Mesodermal cell (in vitro differentiated cells): Measurements from ENCODE around the gene DAPP1.
"Not testable (repeated sequence)": the region's sequence is repeated elsewhere in the genome, so short reads cannot be mapped to it uniquely, and the experiment has no call there.

Source experiments
- H3K27ac ChIP-seq: 2 replicates; pipeline ENCODE4 v1.7.0; 2013; ENCODE audit warnings: mild to moderate bottlenecking, low read depth, low read length, moderate library complexity; ENCODE audit not compliant: severe bottlenecking
- H3K36me3 ChIP-seq: 2 replicates; pipeline ENCODE4 v1.7.1; 2013; ENCODE audit warnings: mild to moderate bottlenecking, low read length, moderate library complexity; ENCODE audit not compliant: control insufficient read depth, insufficient read depth
- H3K4me1 ChIP-seq: one replicate; pipeline ENCODE4 v1.7.1; 2013; ENCODE audit warnings: mild to moderate bottlenecking, low read length; ENCODE audit not compliant: insufficient read depth, control insufficient read depth, poor library complexity, severe bottlenecking
- H3K4me3 ChIP-seq: 2 replicates; pipeline ENCODE4 v1.7.0; 2013; ENCODE audit warnings: low read length, control low read depth, mild to moderate bottlenecking; ENCODE audit not compliant: insufficient read depth, poor library complexity, severe bottlenecking; ENCODE audit errors: extremely low read depth
- H3K9me3 ChIP-seq: 2 replicates; pipeline ENCODE4 v1.7.1; 2013; ENCODE audit warnings: mild to moderate bottlenecking, low read length, moderate library complexity; ENCODE audit not compliant: control insufficient read depth
- WGBS, 2 experiments: methylation state at CpG; one replicate each; pipeline ENCODE4 v1.1.5; 2013; ENCODE audit warnings: missing lambda C conversion rate in 2 of 2; ENCODE audit not compliant: insufficient coverage in 2 of 2; 5-methylcytosine and 5-hydroxymethylcytosine counted together

DAPP1 gene

GRCh38 chr4:99824070-99824599, 7.5 kb downstream of the DAPP1 start:
- Histone ChIP-seq H3K27ac (no peak overlapping the region), H3K9me3 (no peaks in the 10 kb centered on the region), H3K36me3 (no peaks in the 10 kb centered on the region), H3K4me1 (no peaks in the 10 kb centered on the region), H3K4me3 (no peak overlapping the region)
- no CpG with 5 or more reads among the region's 3 CpGs for WGBS, 2 experiments

- 64 to 83% methylated on average over 3 of the region's 3 CpGs for WGBS, 2 experiments
- H3K4me3 ChIP-seq: no peak overlapping the region
- no peak overlapping the region for H3K27ac ChIP-seq
- no peaks in the 10 kb centered on the region for H3K36me3 ChIP-seq
- no peaks in the 10 kb centered on the region for H3K4me1 ChIP-seq
- no peaks in the 10 kb centered on the region for H3K9me3 ChIP-seq
Observed at GRCh38 chr4:99825272-99825671, 8.6 kb downstream of the DAPP1 start.

GRCh38 chr4:99826016-99826415, 9.4 kb downstream of the DAPP1 start:
- no peaks in the 10 kb centered on the region for H3K9me3 ChIP-seq
- 88 to 100% methylated on average over 1 of the region's 1 CpG for WGBS, 2 experiments
- H3K27ac ChIP-seq: no peak overlapping the region
- no peaks in the 10 kb centered on the region for H3K36me3 ChIP-seq
- no peak overlapping the region for H3K4me3 ChIP-seq
- no peaks in the 10 kb centered on the region for H3K4me1 ChIP-seq

GRCh38 chr4:99827454-99827853, 10.8 kb downstream of the DAPP1 start:
- no peaks in the 10 kb centered on the region for H3K36me3 ChIP-seq
- H3K27ac ChIP-seq: no peak overlapping the region
- WGBS, 2 experiments: 81 to 100% methylated on average over 2 of the region's 6 CpGs

GRCh38 chr4:99827857-99828256, 11.2 kb downstream of the DAPP1 start:
- Histone ChIP-seq H3K36me3 (no peaks in the 10 kb centered on the region), H3K9me3 (no peaks in the 10 kb centered on the region), H3K4me3 (no peak overlapping the region), H3K27ac (no peak overlapping the region), H3K4me1 (peaks cover 3% of the 10 kb centered on the region)
- no CpG with 5 or more reads among the region's 1 CpG for WGBS, 2 experiments

More at GRCh38 chr4:99827454-99827853, 10.8 kb downstream of the DAPP1 start:
- H3K9me3 ChIP-seq: no peaks in the 10 kb centered on the region
- no peak overlapping the region for H3K4me3 ChIP-seq
- peaks cover 2% of the 10 kb centered on the region for H3K4me1 ChIP-seq

- Histone ChIP-seq H3K9me3 (no peaks in the 10 kb centered on the region), H3K4me3 (no peak overlapping the region), H3K4me1 (peaks cover 3% of the 10 kb centered on the region), H3K27ac (no peak overlapping the region), H3K36me3 (no peaks in the 10 kb centered on the region)
- no CpG with 5 or more reads among the region's 1 CpG for WGBS, 2 experiments
Observed at GRCh38 chr4:99828477-99828876, 11.8 kb downstream of the DAPP1 start.

- not testable (repeated sequence) for H3K4me3 ChIP-seq, H3K36me3 ChIP-seq, H3K4me1 ChIP-seq, H3K27ac ChIP-seq, H3K9me3 ChIP-seq
- 96% methylated on average over 3 to 5 of the region's 5 CpGs for WGBS, 2 experiments
Observed at GRCh38 chr4:99830051-99830450, 13.4 kb downstream of the DAPP1 start.

GRCh38 chr4:99832321-99832720, 15.7 kb downstream of the DAPP1 start:
- H3K4me1 ChIP-seq: peaks cover 3% of the 10 kb centered on the region
- H3K27ac ChIP-seq: no peak overlapping the region
- H3K4me3 ChIP-seq: no peak overlapping the region
- H3K36me3 ChIP-seq: no peaks in the 10 kb centered on the region
- no peaks in the 10 kb centered on the region for H3K9me3 ChIP-seq

- Histone ChIP-seq H3K27ac (no peak overlapping the region), H3K4me1 (peaks cover 3% of the 10 kb centered on the region), H3K4me3 (no peak overlapping the region), H3K36me3 (no peaks in the 10 kb centered on the region), H3K9me3 (no peaks in the 10 kb centered on the region)
- no CpG with 5 or more reads among the region's 3 CpGs for WGBS, 2 experiments
Observed at GRCh38 chr4:99832758-99833157, 16.1 kb downstream of the DAPP1 start.

- Histone ChIP-seq H3K9me3 (no peaks in the 10 kb centered on the region), H3K36me3 (no peaks in the 10 kb centered on the region), H3K27ac (no peak overlapping the region), H3K4me3 (no peak overlapping the region), H3K4me1 (peaks cover 3% of the 10 kb centered on the region)
- WGBS, 2 experiments: 84 to 100% methylated on average over 2 of the region's 5 CpGs
Observed at GRCh38 chr4:99833756-99834155, 17.1 kb downstream of the DAPP1 start.

GRCh38 chr4:99834569-99834968, 17.9 kb downstream of the DAPP1 start:
- H3K27ac ChIP-seq: no peak overlapping the region
- no peaks in the 10 kb centered on the region for H3K36me3 ChIP-seq
- H3K4me3 ChIP-seq: no peak overlapping the region
- H3K9me3 ChIP-seq: no peaks in the 10 kb centered on the region
- WGBS, 2 experiments: 87 to 96% methylated on average over 5 to 7 of the region's 7 CpGs
- H3K4me1 ChIP-seq: peaks cover 3% of the 10 kb centered on the region
